Embryonic facial prominence (tissue), 1 donor: ENCODE measurements around the gene MAP4K2.

ENCODE experiments used
- DNase-seq: peaks from one replicate; pipeline ENCODE4 v3.0.0-alpha.2; 2016; ENCODE audit errors: extremely low spot score

Gene MAP4K2

DNA sequence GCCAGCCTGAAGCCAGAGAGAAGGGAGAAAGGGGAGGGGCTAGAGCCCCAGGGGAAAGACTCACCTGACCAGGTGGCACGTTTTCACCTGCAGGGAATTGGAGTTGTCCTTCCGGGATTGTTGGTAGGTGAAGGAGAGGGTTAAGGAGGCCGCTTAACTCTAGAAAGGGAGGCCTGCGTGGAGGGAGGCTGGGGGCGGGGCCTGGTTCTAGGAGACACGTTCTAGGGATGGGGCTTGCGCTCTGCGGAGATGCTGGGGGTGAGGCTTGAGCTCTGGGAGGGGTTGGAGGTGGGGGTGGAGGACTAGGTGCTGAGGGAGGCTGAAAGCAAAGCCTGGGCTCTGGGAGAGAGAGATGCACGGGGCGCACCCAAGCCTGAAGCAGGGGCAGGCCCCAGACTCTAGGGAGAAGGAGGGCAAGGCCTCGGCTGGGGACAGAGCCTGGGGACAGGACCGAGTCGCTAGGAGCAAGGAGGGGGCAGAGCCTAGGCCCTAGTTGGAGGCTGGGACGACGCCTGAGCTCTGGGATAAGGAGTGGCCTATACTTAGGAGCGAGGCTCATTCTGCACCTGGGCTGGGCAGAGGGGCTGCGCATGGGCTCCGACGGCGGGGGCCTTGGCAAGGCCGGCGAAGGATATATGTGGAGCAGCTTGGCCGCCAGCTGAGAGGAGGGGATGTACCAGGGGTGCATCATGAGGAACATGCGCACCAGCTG, 61.5 kb downstream of the MAP4K2 start:
- no peak for DNase-seq

DNA sequence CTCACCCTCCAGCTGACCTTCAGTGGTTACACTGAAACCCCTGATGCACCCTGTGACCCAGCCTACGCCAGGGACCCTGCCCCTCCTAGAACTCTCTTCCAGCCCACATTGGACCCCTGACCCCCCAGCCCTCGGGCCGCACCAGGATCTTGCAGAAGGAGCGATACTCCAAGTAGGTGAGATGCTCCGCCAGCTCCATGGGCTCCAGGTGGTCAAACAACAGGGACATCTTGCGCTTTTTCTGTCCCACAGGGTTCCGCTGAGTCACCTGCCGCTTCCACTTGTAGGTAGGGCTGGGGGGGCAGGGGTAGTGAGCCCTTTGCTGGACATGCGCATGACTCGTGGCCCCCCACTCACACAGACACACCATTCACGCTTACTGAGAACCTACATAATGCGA, 63.1 kb downstream of the MAP4K2 start:
- no peak for DNase-seq

DNA sequence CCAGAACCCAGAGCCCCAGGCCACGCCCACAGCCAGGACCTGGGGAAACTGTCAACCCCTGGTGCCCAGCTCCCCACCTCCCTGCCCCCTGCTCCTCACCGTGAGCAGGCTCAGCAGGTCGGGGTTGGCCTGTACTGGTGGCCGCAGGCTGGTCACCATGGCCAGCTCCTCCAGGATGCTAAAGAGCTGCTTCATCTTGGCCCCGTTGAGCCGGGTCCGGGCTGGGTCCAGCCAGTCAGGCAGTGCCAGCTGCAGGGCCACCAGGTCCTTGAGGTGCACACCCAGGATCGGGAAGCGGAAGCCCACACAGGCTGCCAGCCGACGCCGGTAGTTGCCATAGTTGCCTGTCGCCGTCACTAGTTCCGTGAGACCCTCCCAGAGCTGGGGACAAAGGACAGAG, 66.4 kb downstream of the MAP4K2 start:
- DNase-seq, result no peak

GRCh38 chr11:64735725-64736259, 67.2 kb downstream of the MAP4K2 start:
- no peak for DNase-seq
